Astrocyte of the cerebellum (primary cell): Measurements from ENCODE around the gene EVI5L.
"Not testable (repeated sequence)": the region's sequence is repeated elsewhere in the genome, so short reads cannot be mapped to it uniquely, and the experiment has no call there.

ENCODE experiments used
- DNase-seq: peaks from one replicate; pipeline ENCODE4 v3.0.0-alpha.2; 2011; ENCODE audit warnings: low read depth
- H3K4me3 ChIP-seq: 2 replicates; pipeline ENCODE4 v1.5.1; 2011; ENCODE audit warnings: mild to moderate bottlenecking, low read depth, low read length, moderate library complexity
- CTCF ChIP-seq: IDR thresholded peaks from 2 replicates; pipeline ENCODE4 v1.5.1; 2012; ENCODE audit warnings: low read length, low read depth, moderate library complexity, mild to moderate bottlenecking; ENCODE audit errors: missing control alignments
- in situ Hi-C: cut with HindIII; loops from 2 replicates; pipeline ENCODE4 v1.10.0; 2017; ENCODE audit warnings: low sequenced_read_pairs

Gene EVI5L

GRCh38 chr19:7811989-7812388 is 18.0 kb upstream of the EVI5L start:
- no peak overlapping the region for H3K4me3 ChIP-seq
- in situ Hi-C loops: no loop called here
- TF ChIP-seq CTCF: no peak
- no peak for DNase-seq

GRCh38 chr19:7815325-7815724 is 14.7 kb upstream of the EVI5L start:
- in situ Hi-C loops: no loop called here
- no peak for TF ChIP-seq CTCF
- DNase-seq: no peak
- H3K4me3 ChIP-seq: no peak overlapping the region

GRCh38 chr19:7816040-7816439 is 14.0 kb upstream of the EVI5L start:
- DNase-seq, H3K4me3 ChIP-seq, in situ Hi-C loops: not testable (repeated sequence)

- H3K4me3 ChIP-seq: no peak overlapping the region
- in situ Hi-C loops: no loop called here
- no peak for TF ChIP-seq CTCF
- no peak for DNase-seq
Measured at GRCh38 chr19:7817801-7818200, 12.2 kb upstream of the EVI5L start.

GRCh38 chr19:7818806-7819205 is 11.2 kb upstream of the EVI5L start:
- DNase-seq: no peak
- TF ChIP-seq CTCF: no peak
- in situ Hi-C loops: no loop called here
- no peak overlapping the region for H3K4me3 ChIP-seq

GRCh38 chr19:7819337-7819736 is 10.7 kb upstream of the EVI5L start:
- no peak overlapping the region for H3K4me3 ChIP-seq
- in situ Hi-C loops: no loop called here
- TF ChIP-seq CTCF: no peak
- DNase-seq: no peak

- in situ Hi-C loops: no loop called here
- DNase-seq: no peak
- no peak for TF ChIP-seq CTCF
- no peak overlapping the region for H3K4me3 ChIP-seq
Measured at GRCh38 chr19:7820588-7820987, 9.4 kb upstream of the EVI5L start.
